ENCODE data around the gene NUB1.

DNA sequence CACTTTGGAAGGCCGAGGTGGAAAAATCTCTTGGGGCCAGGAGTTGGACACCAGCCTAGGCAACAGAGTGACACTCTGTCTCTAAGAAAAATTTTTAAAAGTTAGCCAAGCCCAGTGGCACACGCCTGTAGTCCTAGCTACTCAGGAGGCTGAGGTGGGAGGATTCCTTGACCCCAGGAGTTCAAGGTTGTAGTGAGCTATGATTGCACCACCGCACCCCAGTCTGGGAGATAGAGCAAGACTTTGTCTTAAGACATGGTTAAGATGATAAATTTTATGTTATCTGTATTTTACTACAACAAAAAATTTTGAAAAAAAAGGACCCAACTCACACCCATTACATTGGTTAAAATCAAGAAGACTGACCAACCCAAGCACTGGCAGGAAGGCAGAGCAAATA lies 48.8 kb upstream of the NUB1 start:
- TF ChIP-seq, protein P1, sequence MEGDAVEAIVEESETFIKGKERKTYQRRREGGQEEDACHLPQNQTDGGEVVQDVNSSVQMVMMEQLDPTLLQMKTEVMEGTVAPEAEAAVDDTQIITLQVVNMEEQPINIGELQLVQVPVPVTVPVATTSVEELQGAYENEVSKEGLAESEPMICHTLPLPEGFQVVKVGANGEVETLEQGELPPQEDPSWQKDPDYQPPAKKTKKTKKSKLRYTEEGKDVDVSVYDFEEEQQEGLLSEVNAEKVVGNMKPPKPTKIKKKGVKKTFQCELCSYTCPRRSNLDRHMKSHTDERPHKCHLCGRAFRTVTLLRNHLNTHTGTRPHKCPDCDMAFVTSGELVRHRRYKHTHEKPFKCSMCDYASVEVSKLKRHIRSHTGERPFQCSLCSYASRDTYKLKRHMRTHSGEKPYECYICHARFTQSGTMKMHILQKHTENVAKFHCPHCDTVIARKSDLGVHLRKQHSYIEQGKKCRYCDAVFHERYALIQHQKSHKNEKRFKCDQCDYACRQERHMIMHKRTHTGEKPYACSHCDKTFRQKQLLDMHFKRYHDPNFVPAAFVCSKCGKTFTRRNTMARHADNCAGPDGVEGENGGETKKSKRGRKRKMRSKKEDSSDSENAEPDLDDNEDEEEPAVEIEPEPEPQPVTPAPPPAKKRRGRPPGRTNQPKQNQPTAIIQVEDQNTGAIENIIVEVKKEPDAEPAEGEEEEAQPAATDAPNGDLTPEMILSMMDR (IDR thresholded peaks at IDR 0.05), result no peak
- no peak for TF ChIP-seq POLR2A (IDR thresholded peaks at IDR 0.05)
